Cardiac septum (tissue), 1 donor: ENCODE data around the gene USP31. TPM values are rescaled to one million over a fixed set of nuclear protein-coding genes. Genes with fewer than 3 reads are reported as not detected.

ENCODE experiments used
- DNase-seq: peaks from one replicate; pipeline ENCODE4 v3.0.0-alpha.2; 2020; ENCODE audit warnings: low spot score
- intact Hi-C: fragments of 100-400 bp; cut with DNase I; formaldehyde crosslinking; loops from one replicate; pipeline ENCODE4 v1.14.0; 2022
- total RNA-seq: library from RNA; stranded (reverse); fragmentation: NEBNext Ultra II Directional; extraction: Animal tissue kit (Norgen Biotek cat#: 25700); gene quantifications from one replicate; pipeline ENCODE4 v1.2.1, GENCODE V29; 2021
- donor health status: DM: no; HTN: no; CAD: no.

Gene USP31
- total RNA-seq, 1 donor from 2014 or later = 21.6 TPM

GRCh38 chr16:23039118-23039517 lies 110.1 kb downstream of the USP31 start:
- intact Hi-C loops = no loop called here
- DNase-seq = no peak

GRCh38 chr16:23035240-23035639 lies 114.0 kb downstream of the USP31 start:
- DNase-seq = no peak
- intact Hi-C loops = no loop called here

- intact Hi-C loops = no loop called here
- DNase-seq = no peak
These were observed 117.6 kb downstream of the USP31 start for GRCh38 chr16:23031508-23032098.

- intact Hi-C loops = no loop called here
- DNase-seq = no peak
These were observed 119.4 kb downstream of the USP31 start for GRCh38 chr16:23029733-23030420.

GRCh38 chr16:23027386-23027785 lies 121.9 kb downstream of the USP31 start:
- DNase-seq = no peak
- intact Hi-C loops = no loop called here

- intact Hi-C loops = no loop called here
- no peak for DNase-seq
These were observed 122.4 kb downstream of the USP31 start for GRCh38 chr16:23026784-23027362.

GRCh38 chr16:23025692-23026307 lies 123.5 kb downstream of the USP31 start:
- intact Hi-C loops = no loop called here
- no peak for DNase-seq

GRCh38 chr16:23024044-23024443 lies 125.2 kb downstream of the USP31 start:
- intact Hi-C loops = no loop called here
- no peak for DNase-seq

GRCh38 chr16:23020084-23020483 lies 129.2 kb downstream of the USP31 start:
- no peak for DNase-seq
- intact Hi-C loops = no loop called here

GRCh38 chr16:23016368-23016767 lies 132.9 kb downstream of the USP31 start:
- intact Hi-C loops = no loop called here
- DNase-seq = no peak

GRCh38 chr16:23015580-23015979 lies 133.7 kb downstream of the USP31 start:
- intact Hi-C loops = no loop called here
- no peak for DNase-seq

- DNase-seq = no peak
- intact Hi-C loops = no loop called here
These were observed 134.7 kb downstream of the USP31 start for GRCh38 chr16:23014592-23014991.

Other genes starting within 250 kb of the USP31 start
- not detected for gene SCNN1G, start 33.3 kb upstream of the USP31 start, total RNA-seq
- gene SCNN1B, start 152.8 kb upstream of the USP31 start, total RNA-seq = not detected